ENCODE results near the gene ELAC1.

GRCh38 chr18:50934545-50935211, 33.2 kb upstream of the ELAC1 start:
- no peak for TF ChIP-seq EZH2 (IDR thresholded peaks at IDR 0.05; ENCODE audit: borderline replicate concordance, low read length)
- TF ChIP-seq, protein P1, sequence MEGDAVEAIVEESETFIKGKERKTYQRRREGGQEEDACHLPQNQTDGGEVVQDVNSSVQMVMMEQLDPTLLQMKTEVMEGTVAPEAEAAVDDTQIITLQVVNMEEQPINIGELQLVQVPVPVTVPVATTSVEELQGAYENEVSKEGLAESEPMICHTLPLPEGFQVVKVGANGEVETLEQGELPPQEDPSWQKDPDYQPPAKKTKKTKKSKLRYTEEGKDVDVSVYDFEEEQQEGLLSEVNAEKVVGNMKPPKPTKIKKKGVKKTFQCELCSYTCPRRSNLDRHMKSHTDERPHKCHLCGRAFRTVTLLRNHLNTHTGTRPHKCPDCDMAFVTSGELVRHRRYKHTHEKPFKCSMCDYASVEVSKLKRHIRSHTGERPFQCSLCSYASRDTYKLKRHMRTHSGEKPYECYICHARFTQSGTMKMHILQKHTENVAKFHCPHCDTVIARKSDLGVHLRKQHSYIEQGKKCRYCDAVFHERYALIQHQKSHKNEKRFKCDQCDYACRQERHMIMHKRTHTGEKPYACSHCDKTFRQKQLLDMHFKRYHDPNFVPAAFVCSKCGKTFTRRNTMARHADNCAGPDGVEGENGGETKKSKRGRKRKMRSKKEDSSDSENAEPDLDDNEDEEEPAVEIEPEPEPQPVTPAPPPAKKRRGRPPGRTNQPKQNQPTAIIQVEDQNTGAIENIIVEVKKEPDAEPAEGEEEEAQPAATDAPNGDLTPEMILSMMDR (IDR thresholded peaks at IDR 0.05; ENCODE audit: low read length), result no peak
